T-helper 1 cell treated with Interleukin-12 subunit alpha and Interleukin-12 subunit beta and Interleukin-4 antibody, amounts not matched to agents 30 μg/mL and 1 μg/mL, for 36 hours (primary cell): ENCODE results near the gene DENND5A.
"Not testable (repeated sequence)": the region's sequence is repeated elsewhere in the genome, so short reads cannot be mapped to it uniquely, and the experiment has no call there.

Experiments used
- H3K27ac Mint-ChIP-seq: one replicate; pipeline ENCODE4 v1.8.0; 2021; ENCODE audit warnings: mild to moderate bottlenecking, mixed read lengths
- H3K27me3 Mint-ChIP-seq: one replicate; pipeline ENCODE4 v1.8.0; 2021; ENCODE audit warnings: low read depth, mixed read lengths
- H3K36me3 Mint-ChIP-seq: one replicate; pipeline ENCODE4 v1.8.0; 2021; ENCODE audit warnings: low read depth, mixed read lengths
- H3K4me1 Mint-ChIP-seq: one replicate; pipeline ENCODE4 v1.8.0; 2021; ENCODE audit warnings: low read depth, mixed read lengths
- H3K4me3 Mint-ChIP-seq: one replicate; pipeline ENCODE4 v1.8.0; 2021; ENCODE audit warnings: mild to moderate bottlenecking, moderate library complexity, mixed read lengths
- H3K9me3 Mint-ChIP-seq: one replicate; pipeline ENCODE4 v1.8.0; 2021; ENCODE audit warnings: mixed read lengths

The DENND5A gene

GRCh38 chr11:9104580-9104979 lies 160.6 kb downstream of the DENND5A start:
- Mint-ChIP-seq H3K27ac (no peak overlapping the region), H3K27me3 (peaks cover 31% of the 10 kb centered on the region), H3K4me3 (no peak overlapping the region)

DNA sequence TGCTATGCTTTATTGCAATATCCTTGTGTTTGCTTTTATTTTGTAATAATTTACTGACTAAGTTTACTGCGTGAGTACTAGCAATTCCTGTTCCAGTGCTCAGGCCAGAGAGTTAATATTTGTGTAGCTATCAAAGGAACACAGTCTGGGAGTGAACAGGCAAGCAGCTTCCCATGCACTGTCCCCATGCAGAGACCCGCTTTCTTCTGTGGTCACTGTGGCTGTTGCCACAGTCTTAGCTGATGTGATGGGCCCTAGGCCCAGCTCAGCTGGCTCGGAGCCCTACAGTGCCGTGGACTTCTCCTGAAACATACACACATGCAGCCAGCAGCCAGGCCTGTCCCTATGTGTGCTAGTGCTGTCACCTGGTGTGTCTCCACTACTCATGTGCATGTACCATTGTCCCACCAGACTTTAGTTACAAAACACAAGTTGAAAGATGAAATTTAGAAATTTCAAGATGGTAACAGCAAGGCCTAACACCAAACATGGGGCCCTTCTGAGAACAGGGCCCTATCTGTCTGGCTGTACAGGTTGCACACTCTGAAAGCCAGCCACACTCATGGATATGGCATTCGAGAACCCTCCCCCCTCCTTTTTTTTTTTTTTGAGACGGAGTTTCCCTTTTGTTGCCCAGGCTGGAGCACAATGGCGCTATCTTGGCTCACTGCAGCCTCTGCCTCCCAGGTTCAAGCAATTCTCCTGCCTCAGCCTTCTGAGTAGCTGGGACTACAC lies 161.4 kb downstream of the DENND5A start:
- Mint-ChIP-seq H3K27me3 (peaks cover 33% of the 10 kb centered on the region), H3K36me3 (no peaks in the 10 kb centered on the region), H3K9me3 (no peaks in the 10 kb centered on the region), H3K27ac (no peak overlapping the region), H3K4me1 (no peaks in the 10 kb centered on the region), H3K4me3 (no peak overlapping the region)

More at GRCh38 chr11:9104580-9104979, 160.6 kb downstream of the DENND5A start:
- Mint-ChIP-seq H3K9me3 (no peaks in the 10 kb centered on the region), H3K36me3 (no peaks in the 10 kb centered on the region), H3K4me1 (no peaks in the 10 kb centered on the region)

GRCh38 chr11:9099617-9100016 lies 165.5 kb downstream of the DENND5A start:
- Mint-ChIP-seq H3K9me3 (no peaks in the 10 kb centered on the region), H3K27ac (no peak overlapping the region), H3K27me3 (peaks cover 37% of the 10 kb centered on the region), H3K36me3 (no peaks in the 10 kb centered on the region), H3K4me1 (no peaks in the 10 kb centered on the region), H3K4me3 (no peak overlapping the region)

GRCh38 chr11:9098455-9098854 lies 166.7 kb downstream of the DENND5A start:
- not testable (repeated sequence) for H3K4me1 Mint-ChIP-seq, H3K9me3 Mint-ChIP-seq, H3K27ac Mint-ChIP-seq, H3K36me3 Mint-ChIP-seq, H3K4me3 Mint-ChIP-seq
- peaks cover 42% of the 10 kb centered on the region for H3K27me3 Mint-ChIP-seq

GRCh38 chr11:9097186-9097943 lies 167.8 kb downstream of the DENND5A start:
- peaks cover 53% of the 10 kb centered on the region for H3K27me3 Mint-ChIP-seq
- not testable (repeated sequence) for H3K36me3 Mint-ChIP-seq, H3K9me3 Mint-ChIP-seq, H3K4me3 Mint-ChIP-seq, H3K27ac Mint-ChIP-seq, H3K4me1 Mint-ChIP-seq

- Mint-ChIP-seq H3K4me3 (no peak overlapping the region), H3K4me1 (no peaks in the 10 kb centered on the region), H3K9me3 (no peaks in the 10 kb centered on the region), H3K27me3 (peaks cover 54% of the 10 kb centered on the region), H3K36me3 (no peaks in the 10 kb centered on the region), H3K27ac (no peak overlapping the region)
Observed at GRCh38 chr11:9096427-9096826, 168.7 kb downstream of the DENND5A start.

DNA sequence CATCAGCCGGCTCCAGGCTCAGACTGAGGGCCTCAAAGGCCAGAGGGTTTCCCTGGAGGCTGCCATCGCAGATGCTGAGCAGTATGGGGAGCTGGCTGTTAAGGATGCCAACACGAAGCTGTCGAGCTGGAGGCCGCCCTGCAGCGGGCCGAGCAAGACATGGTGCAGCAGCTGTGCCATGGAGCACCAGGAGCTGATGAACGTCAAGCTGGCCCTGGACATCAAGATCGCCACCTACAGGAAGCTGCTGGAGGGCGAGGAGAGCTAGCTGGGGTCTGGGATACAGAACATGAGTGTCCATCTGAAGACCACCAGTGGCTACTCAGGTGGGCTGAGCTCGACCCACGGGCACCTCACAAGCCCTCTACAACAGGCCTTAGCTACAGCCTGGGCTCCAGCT lies 169.7 kb downstream of the DENND5A start:
- peaks cover 59% of the 10 kb centered on the region for H3K27me3 Mint-ChIP-seq
- H3K4me1 Mint-ChIP-seq = peaks cover 2% of the 10 kb centered on the region
- H3K9me3 Mint-ChIP-seq = no peaks in the 10 kb centered on the region
- no peak overlapping the region for H3K4me3 Mint-ChIP-seq
- no peak overlapping the region for H3K27ac Mint-ChIP-seq
- H3K36me3 Mint-ChIP-seq = no peaks in the 10 kb centered on the region

DNA sequence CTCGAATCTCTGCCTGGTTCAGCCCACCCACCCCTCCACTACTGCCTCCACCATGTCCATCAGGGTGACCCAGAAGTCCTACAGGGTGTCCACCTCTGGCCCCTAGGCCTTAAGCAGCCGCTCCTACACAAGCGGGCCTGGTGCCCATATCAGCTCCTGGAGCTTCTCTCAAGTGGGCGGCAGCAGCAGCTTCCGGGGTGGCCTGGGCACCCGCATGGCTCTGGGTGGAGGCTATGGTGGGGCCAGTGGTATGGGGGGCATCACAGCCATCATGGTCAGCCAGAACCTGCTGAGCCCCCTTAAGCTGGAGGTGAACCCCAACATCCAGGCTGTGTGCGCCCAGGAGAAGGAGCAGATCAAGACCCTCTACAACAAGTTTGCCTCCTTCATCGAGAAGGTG lies 170.7 kb downstream of the DENND5A start:
- no peaks in the 10 kb centered on the region for H3K9me3 Mint-ChIP-seq
- no peaks in the 10 kb centered on the region for H3K36me3 Mint-ChIP-seq
- H3K27me3 Mint-ChIP-seq = peaks cover 63% of the 10 kb centered on the region
- H3K4me1 Mint-ChIP-seq = peaks cover 2% of the 10 kb centered on the region
- no peak overlapping the region for H3K27ac Mint-ChIP-seq
- H3K4me3 Mint-ChIP-seq = no peak overlapping the region

DNA sequence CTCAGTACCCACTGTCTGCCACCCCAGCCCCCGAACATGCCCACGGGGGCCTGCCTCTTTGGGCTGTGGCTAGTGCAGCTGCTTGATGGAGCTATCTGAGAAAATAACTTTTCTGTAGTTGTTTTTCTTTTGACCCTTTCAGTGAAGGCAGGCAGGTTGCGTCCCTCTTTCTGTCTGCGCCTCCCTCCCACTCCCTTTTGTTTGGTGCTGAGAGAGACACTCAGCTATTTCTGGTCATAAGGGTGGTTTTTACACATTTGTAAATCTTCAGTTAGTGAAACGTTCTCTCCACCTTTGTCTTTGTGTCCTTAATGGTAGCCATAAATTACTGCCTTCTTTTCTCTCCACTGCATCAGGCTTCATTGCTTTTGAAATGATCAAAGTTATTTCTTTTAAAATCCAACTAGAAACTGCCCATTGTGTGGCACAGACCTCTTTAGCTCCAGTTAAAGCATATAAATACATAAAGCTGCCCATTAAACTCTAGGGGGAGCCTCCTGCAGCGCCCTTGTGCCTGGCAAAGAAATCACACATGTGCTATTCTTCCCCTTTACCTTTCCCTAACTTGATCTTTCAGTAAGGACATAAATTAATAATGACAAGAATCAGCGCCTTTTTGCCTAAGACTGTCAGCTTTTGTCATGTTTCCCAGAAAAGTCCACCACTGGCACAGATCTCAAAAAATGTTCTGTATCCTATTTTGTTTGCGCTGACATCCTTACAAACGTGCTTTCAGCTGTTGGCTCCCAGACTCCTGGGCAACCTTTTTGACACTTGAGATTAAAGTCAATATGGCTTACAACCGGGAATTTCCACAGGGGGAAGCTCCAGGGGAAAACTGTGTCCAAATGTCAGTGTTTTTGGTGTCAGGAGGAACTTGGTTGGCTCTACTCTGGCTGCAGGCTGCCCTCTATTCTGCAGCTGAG lies 172.0 kb downstream of the DENND5A start:
- Mint-ChIP-seq H3K27me3 (peaks cover 67% of the 10 kb centered on the region), H3K9me3 (no peaks in the 10 kb centered on the region), H3K36me3 (no peaks in the 10 kb centered on the region), H3K4me1 (peaks cover 2% of the 10 kb centered on the region), H3K4me3 (peak overlapping the region; percentile 2), H3K27ac (no peak overlapping the region)

DNA sequence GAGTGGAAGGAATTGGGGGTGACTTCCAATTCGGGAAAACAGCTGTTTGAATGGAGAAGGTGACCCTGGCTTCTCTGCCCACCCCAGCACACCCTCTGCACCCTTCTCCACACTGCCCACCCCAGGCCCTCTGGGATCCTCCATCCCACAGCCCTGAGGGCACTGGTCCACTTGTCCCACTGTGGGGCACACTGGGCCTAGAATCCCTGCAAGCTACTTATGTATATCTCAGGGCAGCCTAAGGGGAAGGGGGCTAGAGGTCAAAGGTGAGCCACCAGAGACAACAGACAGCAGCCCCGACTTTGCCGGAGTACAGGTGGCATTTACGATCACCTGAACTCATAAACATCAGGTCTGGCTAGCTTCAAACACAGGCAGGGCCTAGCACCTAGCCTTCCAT lies 173.1 kb downstream of the DENND5A start:
- no peaks in the 10 kb centered on the region for H3K36me3 Mint-ChIP-seq
- no peaks in the 10 kb centered on the region for H3K9me3 Mint-ChIP-seq
- peaks cover 75% of the 10 kb centered on the region for H3K27me3 Mint-ChIP-seq
- H3K4me1 Mint-ChIP-seq = peaks cover 2% of the 10 kb centered on the region
- H3K4me3 Mint-ChIP-seq = no peak overlapping the region
- no peak overlapping the region for H3K27ac Mint-ChIP-seq

DNA sequence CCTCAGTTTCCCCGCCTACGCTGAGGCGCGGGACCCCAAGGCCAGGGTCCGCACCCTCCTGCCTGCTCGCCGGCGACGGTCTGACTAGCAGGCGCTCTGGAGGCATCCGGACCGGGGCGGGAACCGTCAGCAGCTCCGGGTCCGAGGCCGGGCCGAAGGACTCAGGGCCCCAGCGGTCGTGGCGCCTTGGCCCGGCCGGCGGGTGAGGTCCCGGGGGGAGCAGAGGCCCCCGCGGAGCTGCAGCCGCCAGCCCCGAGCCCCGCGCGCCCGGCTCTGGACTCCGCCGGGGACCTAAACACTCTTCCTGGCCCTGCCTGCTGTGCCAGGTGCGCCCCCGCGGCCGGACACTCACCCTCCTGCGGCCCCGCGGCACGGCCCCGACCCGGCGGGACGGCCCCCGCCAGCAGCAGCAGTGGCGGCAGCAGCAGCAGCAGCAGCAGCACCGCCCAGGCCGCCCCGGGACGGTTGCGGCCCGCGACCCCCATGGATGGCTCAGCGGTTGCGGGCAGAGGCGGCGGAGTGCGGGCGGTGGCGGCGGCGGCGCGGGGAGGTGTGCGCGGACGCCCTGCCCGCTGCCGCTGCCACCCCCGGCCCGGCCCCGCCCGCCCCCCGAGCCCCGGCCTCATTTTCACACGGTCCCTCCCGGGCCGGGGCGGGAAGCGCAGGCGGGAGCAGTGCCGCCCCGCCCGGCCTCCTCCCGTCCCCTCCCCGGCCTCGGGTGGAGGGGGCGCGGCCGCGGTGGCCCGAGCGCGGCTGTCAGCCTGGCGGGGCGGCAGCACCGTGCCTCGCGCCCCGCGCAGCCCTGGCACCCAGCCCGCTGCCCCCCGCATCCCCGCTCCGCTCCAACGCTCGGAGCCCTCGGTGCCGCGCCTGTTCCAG lies 173.9 kb downstream of the DENND5A start, which contains the start of gene SCUBE2:
Gene SCUBE2 (minus strand): TSS at position 556 of the 879 bp plus-strand sequence. CDS start 71 bp downstream, at position 485.
- H3K9me3 Mint-ChIP-seq = no peaks in the 10 kb centered on the region

GRCh38 chr11:9090488-9091043 lies 174.6 kb downstream of the DENND5A start:
- H3K9me3 Mint-ChIP-seq = no peaks in the 10 kb centered on the region
- no peaks in the 10 kb centered on the region for H3K36me3 Mint-ChIP-seq
- no peak overlapping the region for H3K4me3 Mint-ChIP-seq
- H3K27me3 Mint-ChIP-seq = peaks cover 76% of the 10 kb centered on the region
- H3K27ac Mint-ChIP-seq = no peak overlapping the region
- H3K4me1 Mint-ChIP-seq = peaks cover 2% of the 10 kb centered on the region

More for the DNA sequence above, 173.9 kb downstream of the DENND5A start, which contains the start of gene SCUBE2:
- Mint-ChIP-seq H3K4me1 (peaks cover 2% of the 10 kb centered on the region), H3K36me3 (no peaks in the 10 kb centered on the region), H3K27ac (no peak within 1 kb of the TSS), H3K27me3 (peaks cover 73% of the 10 kb centered on the region), H3K4me3 (no peak within 1 kb of the TSS)

DNA sequence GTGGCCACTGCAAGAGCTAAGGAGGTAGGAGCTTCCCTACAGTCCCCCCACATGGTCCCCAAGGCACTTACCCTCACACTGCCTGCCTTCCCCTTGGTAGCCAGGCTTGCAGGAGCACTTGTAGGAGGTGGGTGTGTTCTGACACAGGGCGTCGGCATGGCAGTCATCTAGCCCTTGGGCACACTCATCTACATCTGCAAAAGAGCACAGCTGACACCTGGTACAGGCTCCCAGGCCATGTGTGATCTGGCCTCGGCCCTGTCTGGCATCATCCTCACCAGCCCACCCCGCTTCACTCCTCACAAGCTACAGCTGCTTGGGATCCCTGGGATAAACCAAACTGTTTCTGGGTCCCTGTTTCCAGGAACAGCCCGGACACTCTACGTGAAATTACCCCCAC lies 175.5 kb downstream of the DENND5A start:
- Mint-ChIP-seq H3K4me1 (peaks cover 2% of the 10 kb centered on the region), H3K4me3 (no peak overlapping the region), H3K36me3 (no peaks in the 10 kb centered on the region), H3K27me3 (peaks cover 75% of the 10 kb centered on the region), H3K27ac (no peak overlapping the region), H3K9me3 (no peaks in the 10 kb centered on the region)
